ENCODE data around the gene CEACAM3.
A peak's percentile ranks its signal among the peaks of the same experiment; 100 is the strongest.

CEACAM3 gene

DNA sequence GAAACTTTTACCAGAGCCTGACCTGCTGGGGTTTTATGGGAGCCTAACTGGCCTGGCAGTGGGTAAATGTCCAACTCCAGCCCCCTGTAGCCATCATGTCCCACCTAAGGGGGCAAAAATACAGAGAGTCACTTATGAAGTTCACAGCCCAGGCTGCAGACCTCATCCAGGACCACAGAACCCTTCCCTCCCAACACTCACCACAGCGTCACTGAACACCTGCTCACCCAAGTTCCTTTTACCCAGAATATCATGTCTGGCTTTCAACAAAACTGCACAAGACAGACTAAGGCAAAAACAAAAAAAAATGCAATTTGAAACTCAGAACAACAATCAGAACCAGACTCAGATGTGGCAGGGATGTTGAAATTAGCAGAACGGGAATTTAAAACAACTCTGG lies 6.4 kb downstream of the CEACAM3 start:
- peak; percentile 5 for DNase-seq
- no peaks in the 10 kb centered on the region for H3K36me3 Mint-ChIP-seq
- no peaks in the 10 kb centered on the region for H3K27me3 Mint-ChIP-seq
- peak; percentile 61 to 82 for ATAC-seq (replicated peaks)
- peaks cover 25 to 37% of the 10 kb centered on the region in 2 donors for H3K4me1 Mint-ChIP-seq
- H3K9me3 Mint-ChIP-seq = peaks cover 2 to 4% of the 10 kb centered on the region in 2 donors
- H3K4me3 Mint-ChIP-seq = no peak overlapping the region
- H3K27ac Mint-ChIP-seq = no peak overlapping the region

- H3K9me3 Mint-ChIP-seq = peaks cover 2 to 4% of the 10 kb centered on the region in 2 donors
- H3K27me3 Mint-ChIP-seq = no peaks in the 10 kb centered on the region
- no peak overlapping the region for H3K4me3 Mint-ChIP-seq
- ATAC-seq (replicated peaks) = no peak
- H3K27ac Mint-ChIP-seq = no peak overlapping the region
- no peaks in the 10 kb centered on the region for H3K36me3 Mint-ChIP-seq
- H3K4me1 Mint-ChIP-seq = peaks cover 25 to 43% of the 10 kb centered on the region in 2 donors
- DNase-seq = no peak
Observed at GRCh38 chr19:41804336-41804735, 7.9 kb downstream of the CEACAM3 start.

- H3K36me3 Mint-ChIP-seq = no peaks in the 10 kb centered on the region
- peaks cover 33 to 52% of the 10 kb centered on the region in 2 donors for H3K4me1 Mint-ChIP-seq
- no peak overlapping the region for H3K4me3 Mint-ChIP-seq
- H3K27ac Mint-ChIP-seq = no peak overlapping the region
- H3K9me3 Mint-ChIP-seq = peaks cover 0 to 2% of the 10 kb centered on the region in 2 donors
- no peak for ATAC-seq (replicated peaks)
- H3K27me3 Mint-ChIP-seq = peaks cover 0 to 10% of the 10 kb centered on the region in 2 donors
- no peak for DNase-seq
Observed at GRCh38 chr19:41807176-41807575, 10.8 kb downstream of the CEACAM3 start.

DNA sequence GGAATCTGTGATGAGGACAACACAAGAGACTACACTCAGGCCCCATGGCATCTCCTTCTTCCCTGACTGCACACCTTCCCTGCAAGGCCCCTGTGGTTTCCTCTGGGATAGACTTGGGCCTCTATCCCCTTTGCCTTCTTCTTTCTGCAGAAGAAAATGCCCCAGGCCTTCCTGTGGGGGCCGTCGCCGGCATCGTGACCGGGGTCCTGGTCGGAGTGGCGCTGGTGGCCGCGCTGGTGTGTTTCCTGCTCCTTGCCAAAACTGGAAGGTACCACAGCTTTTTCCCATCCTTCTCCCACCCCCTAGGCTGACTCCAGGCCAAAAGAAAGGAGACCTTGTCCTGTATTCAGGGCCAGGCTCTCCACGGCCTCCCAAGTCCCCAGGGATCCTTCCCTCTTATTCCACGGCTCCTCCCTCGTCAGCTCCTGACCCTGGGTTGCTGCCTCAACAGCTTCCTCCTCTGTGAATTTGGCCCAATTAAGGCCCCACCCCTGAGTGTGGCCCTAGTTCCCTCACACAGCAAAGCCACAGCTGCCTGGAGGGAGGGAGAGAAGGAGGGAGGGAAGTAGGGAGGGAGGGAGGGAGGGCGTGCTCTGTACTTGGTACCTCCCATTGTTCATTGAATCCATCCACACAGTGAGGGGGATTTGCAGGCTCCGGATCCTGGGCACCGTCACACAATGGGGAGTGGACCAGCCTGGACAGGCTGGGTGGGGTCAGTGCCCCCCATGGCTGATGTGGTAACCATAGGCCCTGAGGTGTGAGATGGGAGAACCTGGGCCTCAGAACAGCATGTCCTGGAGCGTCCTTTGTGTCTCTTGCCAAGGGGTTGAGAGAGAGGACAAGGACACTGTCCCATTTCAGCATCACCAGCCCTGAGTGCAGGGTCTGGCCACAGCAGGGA lies 12.5 kb downstream of the CEACAM3 start:
- no peak for DNase-seq
- H3K27ac Mint-ChIP-seq = no peak overlapping the region
- peaks cover 0 to 2% of the 10 kb centered on the region in 2 donors for H3K36me3 Mint-ChIP-seq
- H3K4me3 Mint-ChIP-seq = no peak overlapping the region
- H3K9me3 Mint-ChIP-seq = no peaks in the 10 kb centered on the region
- peaks cover 24 to 42% of the 10 kb centered on the region in 2 donors for H3K4me1 Mint-ChIP-seq
- H3K27me3 Mint-ChIP-seq = peaks cover 5 to 17% of the 10 kb centered on the region in 2 donors
- ATAC-seq (replicated peaks) = no peak

DNA sequence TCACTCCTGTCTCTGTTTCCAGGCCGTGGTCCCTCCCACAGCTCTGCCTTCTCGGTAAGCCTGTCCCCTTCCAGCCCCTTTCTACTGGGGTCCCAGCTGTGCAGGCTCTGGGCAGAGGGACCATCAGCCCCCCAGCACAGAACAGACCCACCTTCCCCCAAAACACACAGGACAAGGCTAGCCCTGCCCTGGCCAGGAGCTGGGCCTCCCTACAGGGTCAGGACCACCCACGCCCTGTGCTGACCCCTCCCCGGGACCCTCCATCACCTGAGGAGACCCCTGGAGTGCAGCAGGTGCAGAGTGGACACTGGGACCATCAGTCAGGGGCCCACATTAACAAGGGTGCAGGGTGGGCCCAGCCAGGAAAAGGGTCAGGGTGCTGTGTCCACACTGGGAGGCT lies 13.9 kb downstream of the CEACAM3 start:
- no peaks in the 10 kb centered on the region for H3K9me3 Mint-ChIP-seq
- no peak overlapping the region for H3K4me3 Mint-ChIP-seq
- H3K4me1 Mint-ChIP-seq = peaks cover 23 to 41% of the 10 kb centered on the region in 2 donors
- H3K36me3 Mint-ChIP-seq = peaks cover 0 to 2% of the 10 kb centered on the region in 2 donors
- DNase-seq (no peak), ATAC-seq (replicated peaks) (no peak)
- peak overlapping the region; percentile 81 for H3K27ac Mint-ChIP-seq
- peaks cover 5 to 17% of the 10 kb centered on the region in 2 donors for H3K27me3 Mint-ChIP-seq

DNA sequence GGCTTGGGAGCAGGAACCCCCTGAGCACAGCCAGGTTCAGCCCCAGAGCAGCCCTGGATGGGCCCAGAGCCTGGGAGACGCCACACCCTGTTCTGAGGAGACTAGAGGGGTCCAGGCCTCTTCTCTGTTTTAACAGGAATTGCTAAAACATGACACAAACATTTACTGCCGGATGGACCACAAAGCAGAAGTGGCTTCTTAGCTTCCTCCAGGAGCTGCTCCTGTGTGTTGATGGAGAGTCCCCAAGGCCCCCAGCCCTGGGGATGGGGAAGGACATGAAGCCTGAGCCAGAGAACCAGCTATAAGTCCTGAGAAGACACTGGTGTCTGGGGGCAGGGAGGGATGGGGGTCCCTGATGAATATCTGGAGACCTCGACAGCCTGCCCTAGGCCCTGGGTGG lies 14.6 kb downstream of the CEACAM3 start:
- H3K36me3 Mint-ChIP-seq = peaks cover 0 to 2% of the 10 kb centered on the region in 2 donors
- H3K4me1 Mint-ChIP-seq = peaks cover 23 to 41% of the 10 kb centered on the region in 2 donors
- ATAC-seq (replicated peaks) (peak; percentile 88 to 89), DNase-seq (peak; percentile 53)
- peaks cover 5 to 17% of the 10 kb centered on the region in 2 donors for H3K27me3 Mint-ChIP-seq
- H3K4me3 Mint-ChIP-seq = peak overlapping the region; percentile 50 to 68
- H3K9me3 Mint-ChIP-seq = no peaks in the 10 kb centered on the region
- peak overlapping the region; percentile 81 for H3K27ac Mint-ChIP-seq

DNA sequence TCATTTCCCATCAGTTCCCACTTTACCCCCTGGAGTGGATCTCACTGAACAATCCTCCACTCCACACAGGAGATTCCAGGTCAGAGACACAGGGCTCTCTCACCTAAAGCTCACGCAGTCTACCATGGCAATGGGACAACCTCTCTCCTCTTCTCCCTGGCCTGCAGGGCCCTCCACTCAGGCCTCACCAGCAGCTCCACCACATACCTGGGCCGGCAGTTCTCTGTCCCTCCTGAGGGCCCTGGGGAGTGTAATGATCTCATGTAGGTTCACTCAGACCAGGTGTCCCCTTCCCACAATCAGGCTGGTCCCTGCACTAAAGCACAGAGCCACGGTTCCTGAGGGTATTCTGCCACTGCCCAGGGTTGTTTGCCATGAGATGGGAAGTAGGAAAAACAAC lies 15.6 kb downstream of the CEACAM3 start:
- no peak overlapping the region for H3K4me3 Mint-ChIP-seq
- H3K27ac Mint-ChIP-seq = no peak overlapping the region
- peaks cover 23 to 41% of the 10 kb centered on the region in 2 donors for H3K4me1 Mint-ChIP-seq
- H3K36me3 Mint-ChIP-seq = peaks cover 0 to 2% of the 10 kb centered on the region in 2 donors
- peaks cover 5 to 17% of the 10 kb centered on the region in 2 donors for H3K27me3 Mint-ChIP-seq
- no peaks in the 10 kb centered on the region for H3K9me3 Mint-ChIP-seq
- no peak for DNase-seq
- no peak for ATAC-seq (replicated peaks)

DNA sequence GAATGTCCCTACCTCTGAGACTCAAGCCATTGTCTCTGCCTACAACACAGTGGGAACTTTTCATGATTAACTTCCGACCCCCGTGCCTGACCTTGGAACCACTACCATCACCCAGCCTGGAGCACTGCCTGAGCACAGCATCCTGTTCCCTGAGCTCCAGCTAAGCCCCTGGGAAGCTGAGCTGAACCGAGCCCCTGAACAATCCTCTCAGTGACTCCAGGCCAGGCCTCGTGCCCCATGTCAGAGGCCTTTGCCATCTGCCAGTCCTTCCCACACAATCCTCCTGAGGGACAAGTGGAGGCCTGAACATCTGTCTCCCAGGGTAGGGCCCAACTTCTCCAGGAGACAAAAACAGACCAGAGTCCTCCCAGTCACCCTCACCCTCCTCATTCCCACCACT lies 17.5 kb downstream of the CEACAM3 start:
- H3K36me3 Mint-ChIP-seq = peaks cover 0 to 2% of the 10 kb centered on the region in 2 donors
- DNase-seq = no peak
- H3K4me3 Mint-ChIP-seq = no peak overlapping the region
- H3K9me3 Mint-ChIP-seq = no peaks in the 10 kb centered on the region
- peaks cover 5 to 17% of the 10 kb centered on the region in 2 donors for H3K27me3 Mint-ChIP-seq
- ATAC-seq (replicated peaks) = no peak
- no peak overlapping the region for H3K27ac Mint-ChIP-seq
- H3K4me1 Mint-ChIP-seq = peaks cover 21 to 38% of the 10 kb centered on the region in 2 donors

GRCh38 chr19:41815301-41815700 lies 18.9 kb downstream of the CEACAM3 start:
- Mint-ChIP-seq H3K4me3 (no peak overlapping the region), H3K36me3 (peaks cover 0 to 2% of the 10 kb centered on the region in 2 donors), H3K9me3 (no peaks in the 10 kb centered on the region), H3K27me3 (peaks cover 5 to 8% of the 10 kb centered on the region in 2 donors), H3K4me1 (peaks cover 19 to 26% of the 10 kb centered on the region in 2 donors), H3K27ac (no peak overlapping the region)
- no peak for DNase-seq
- ATAC-seq (replicated peaks) = no peak

GRCh38 chr19:41816761-41817160 lies 20.4 kb downstream of the CEACAM3 start:
- H3K27me3 Mint-ChIP-seq = peaks cover 9 to 12% of the 10 kb centered on the region in 2 donors
- H3K4me1 Mint-ChIP-seq = peaks cover 11 to 16% of the 10 kb centered on the region in 2 donors
- no peak overlapping the region for H3K27ac Mint-ChIP-seq
- no peak overlapping the region for H3K4me3 Mint-ChIP-seq
- H3K9me3 Mint-ChIP-seq = no peaks in the 10 kb centered on the region
- DNase-seq = no peak
- ATAC-seq (replicated peaks) = no peak
- H3K36me3 Mint-ChIP-seq = peaks cover 0 to 2% of the 10 kb centered on the region in 2 donors

DNA sequence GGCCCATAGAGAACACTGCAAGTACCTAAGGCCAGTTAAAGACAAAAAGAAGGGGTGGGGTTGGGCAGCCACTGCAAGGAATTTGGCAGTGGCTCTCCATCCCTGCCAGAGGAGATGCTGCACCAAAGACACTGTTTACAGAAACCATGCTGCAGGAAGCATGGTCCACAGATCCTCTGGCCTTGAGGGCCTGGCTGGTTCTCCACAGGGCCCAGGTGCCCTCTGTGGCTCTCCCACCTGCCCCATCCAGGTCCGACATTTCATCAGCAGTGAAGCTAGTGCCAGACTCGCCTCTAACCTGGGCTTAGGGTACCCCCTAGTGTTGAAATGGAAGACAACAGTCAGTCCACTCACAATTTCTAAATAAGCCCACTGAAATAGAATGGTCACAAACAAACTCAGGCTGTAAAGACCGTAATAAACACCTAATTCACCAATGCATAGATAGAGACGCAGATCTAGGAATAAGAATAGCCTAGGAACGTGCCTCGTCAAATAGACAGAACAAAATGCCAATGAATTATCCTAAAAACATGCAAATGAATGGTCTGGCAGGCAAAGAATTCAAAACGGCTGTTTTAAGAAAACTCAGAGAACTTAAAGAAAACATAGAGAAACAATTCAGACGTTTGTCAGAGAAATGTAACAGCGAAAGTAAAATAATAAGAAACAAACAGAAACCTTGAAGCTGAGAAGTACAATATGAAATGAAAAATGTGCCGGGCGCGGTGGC lies 24.8 kb downstream of the CEACAM3 start:
- Mint-ChIP-seq H3K27ac (peak overlapping the region; percentile 14), H3K36me3 (no peaks in the 10 kb centered on the region), H3K9me3 (no peaks in the 10 kb centered on the region), H3K27me3 (peaks cover 8 to 20% of the 10 kb centered on the region in 2 donors), H3K4me3 (no peak overlapping the region), H3K4me1 (peaks cover 5% of the 10 kb centered on the region in 2 donors)
- ATAC-seq (replicated peaks) (peak; percentile 97), DNase-seq (peak; percentile 53)

- Mint-ChIP-seq H3K27ac (no peak overlapping the region), H3K9me3 (no peaks in the 10 kb centered on the region), H3K36me3 (no peaks in the 10 kb centered on the region), H3K27me3 (peaks cover 24 to 41% of the 10 kb centered on the region in 2 donors), H3K4me3 (no peak overlapping the region), H3K4me1 (peaks cover 0 to 6% of the 10 kb centered on the region in 2 donors)
- DNase-seq = no peak
- ATAC-seq (replicated peaks) = no peak
Observed at GRCh38 chr19:41837981-41838708, 41.8 kb downstream of the CEACAM3 start.

DNA sequence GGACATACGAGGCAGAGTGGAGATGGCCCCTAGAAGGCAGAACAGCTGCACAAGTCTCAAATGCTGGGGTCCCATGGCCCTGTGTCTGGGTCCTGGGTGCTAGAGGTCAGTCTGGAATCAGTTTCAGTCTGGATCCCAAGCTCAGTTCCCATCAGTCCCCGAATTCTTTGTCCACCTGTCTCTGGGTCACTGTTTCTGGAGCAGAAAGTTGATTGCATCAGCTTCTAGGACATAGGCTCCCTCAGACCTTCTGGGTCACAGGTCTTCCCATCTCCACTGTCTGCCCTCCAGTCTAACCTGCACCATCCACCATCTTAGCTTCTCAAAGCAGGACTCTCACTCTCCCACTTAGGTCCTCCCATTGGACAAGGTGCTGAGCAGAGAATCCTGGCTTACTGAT lies 42.8 kb downstream of the CEACAM3 start:
- peaks cover 3 to 7% of the 10 kb centered on the region in 2 donors for H3K9me3 Mint-ChIP-seq
- ATAC-seq (replicated peaks) (no peak), DNase-seq (no peak)
- H3K4me3 Mint-ChIP-seq = no peak overlapping the region
- peaks cover 0 to 6% of the 10 kb centered on the region in 2 donors for H3K4me1 Mint-ChIP-seq
- H3K27me3 Mint-ChIP-seq = peaks cover 33 to 49% of the 10 kb centered on the region in 2 donors
- H3K27ac Mint-ChIP-seq = no peak overlapping the region
- H3K36me3 Mint-ChIP-seq = peaks cover 0 to 7% of the 10 kb centered on the region in 2 donors

- no peak for DNase-seq
- H3K36me3 Mint-ChIP-seq = peaks cover 0 to 8% of the 10 kb centered on the region in 2 donors
- H3K4me1 Mint-ChIP-seq = no peaks in the 10 kb centered on the region
- H3K27ac Mint-ChIP-seq = peak overlapping the region; percentile 31
- ATAC-seq (replicated peaks) = no peak
- H3K27me3 Mint-ChIP-seq = peaks cover 23 to 30% of the 10 kb centered on the region in 2 donors
- H3K4me3 Mint-ChIP-seq = no peak overlapping the region
- peaks cover 5 to 9% of the 10 kb centered on the region in 2 donors for H3K9me3 Mint-ChIP-seq
Observed at GRCh38 chr19:41843371-41843770, 47.0 kb downstream of the CEACAM3 start.
